Measurements from ENCODE around the gene ANKFN1. TPM values are rescaled to one million over a fixed set of nuclear protein-coding genes. Genes with fewer than 3 reads are reported as not detected.

The ANKFN1 gene
- total RNA-seq, 1 experiment from 2014 or later, result 0.49 TPM

- CTCF ChIA-PET, result no interaction called here
- peak; percentile 33 for DNase-seq (ENCODE audit: unreplicated experiment)
- H3K4me1 Mint-ChIP-seq (ENCODE audit: insufficient read depth, unreplicated experiment), result no peaks in the 10 kb centered on the region
- BruUV-seq (replicated peaks), result no TSS peak
- POLR2A ChIA-PET, result no interaction called here
- no peak for TF ChIP-seq CTCF (IDR thresholded peaks at IDR 0.05; ENCODE audit: unreplicated experiment)
- H3K4me3 Mint-ChIP-seq (ENCODE audit: unreplicated experiment), result no peak overlapping the region
- intact Hi-C loops (cut with micrococcal nuclease), result no loop called here
- H3K9me3 Mint-ChIP-seq (ENCODE audit: unreplicated experiment), result no peaks in the 10 kb centered on the region
- H3K36me3 Mint-ChIP-seq (ENCODE audit: insufficient read depth, unreplicated experiment), result no peaks in the 10 kb centered on the region
- H3K27ac Mint-ChIP-seq (ENCODE audit: low read depth, unreplicated experiment), result no peak overlapping the region
- no peaks in the 10 kb centered on the region for H3K27me3 Mint-ChIP-seq (ENCODE audit: insufficient read depth, unreplicated experiment)
Observed at GRCh38 chr17:56186222-56186786, 33.0 kb downstream of the ANKFN1 start.

- Mint-ChIP-seq H3K9me3 (ENCODE audit: unreplicated experiment) (no peaks in the 10 kb centered on the region), H3K36me3 (ENCODE audit: insufficient read depth, unreplicated experiment) (no peaks in the 10 kb centered on the region), H3K27ac (ENCODE audit: low read depth, unreplicated experiment) (peak overlapping the region; percentile 46), H3K4me3 (ENCODE audit: unreplicated experiment) (peak overlapping the region; percentile 20), H3K27me3 (ENCODE audit: insufficient read depth, unreplicated experiment) (no peaks in the 10 kb centered on the region), H3K4me1 (ENCODE audit: insufficient read depth, unreplicated experiment) (no peaks in the 10 kb centered on the region)
- ChIA-PET CTCF (interaction anchor here (0.6 to 1.0 kb wide), 2 partner anchors 22 to 513 kb away, joined by 3 read pairs; no protein-coding TSS in a partner anchor), POLR2A (no interaction called here)
- no TSS peak for BruUV-seq (replicated peaks)
- peak; percentile 30 for DNase-seq (ENCODE audit: unreplicated experiment)
- TF ChIP-seq CTCF (IDR thresholded peaks at IDR 0.05; ENCODE audit: unreplicated experiment), result no peak
- intact Hi-C loops (cut with micrococcal nuclease), result no loop called here
Observed at GRCh38 chr17:56203430-56203829, 50.2 kb downstream of the ANKFN1 start.

GRCh38 chr17:56206351-56206750, 53.1 kb downstream of the ANKFN1 start:
- no peaks in the 10 kb centered on the region for H3K36me3 Mint-ChIP-seq (ENCODE audit: insufficient read depth, unreplicated experiment)
- intact Hi-C loops (cut with micrococcal nuclease), result no loop called here
- H3K27ac Mint-ChIP-seq (ENCODE audit: low read depth, unreplicated experiment), result no peak overlapping the region
- no peaks in the 10 kb centered on the region for H3K9me3 Mint-ChIP-seq (ENCODE audit: unreplicated experiment)
- no peaks in the 10 kb centered on the region for H3K27me3 Mint-ChIP-seq (ENCODE audit: insufficient read depth, unreplicated experiment)
- no peak overlapping the region for H3K4me3 Mint-ChIP-seq (ENCODE audit: unreplicated experiment)
- BruUV-seq (replicated peaks), result no TSS peak
- no peaks in the 10 kb centered on the region for H3K4me1 Mint-ChIP-seq (ENCODE audit: insufficient read depth, unreplicated experiment)
- no peak for DNase-seq (ENCODE audit: unreplicated experiment)
- ChIA-PET CTCF (no interaction called here), POLR2A (no interaction called here)
- TF ChIP-seq CTCF (IDR thresholded peaks at IDR 0.05; ENCODE audit: unreplicated experiment), result no peak

GRCh38 chr17:56213031-56213430, 59.8 kb downstream of the ANKFN1 start:
- Mint-ChIP-seq H3K27me3 (ENCODE audit: insufficient read depth, unreplicated experiment) (no peaks in the 10 kb centered on the region), H3K4me3 (ENCODE audit: unreplicated experiment) (no peak overlapping the region), H3K36me3 (ENCODE audit: insufficient read depth, unreplicated experiment) (no peaks in the 10 kb centered on the region)

More at GRCh38 chr17:56213031-56213430, 59.8 kb downstream of the ANKFN1 start:
- intact Hi-C loops (cut with micrococcal nuclease), result no loop called here
- no peak for TF ChIP-seq CTCF (IDR thresholded peaks at IDR 0.05; ENCODE audit: unreplicated experiment)
- Mint-ChIP-seq H3K4me1 (ENCODE audit: insufficient read depth, unreplicated experiment) (no peaks in the 10 kb centered on the region), H3K27ac (ENCODE audit: low read depth, unreplicated experiment) (no peak overlapping the region), H3K9me3 (ENCODE audit: unreplicated experiment) (no peaks in the 10 kb centered on the region)
- DNase-seq (ENCODE audit: unreplicated experiment), result no peak
- ChIA-PET CTCF (interaction anchor here (0.6 kb wide), 1 partner anchor 611 kb away, joined by 3 read pairs; no protein-coding TSS in a partner anchor), POLR2A (no interaction called here)
- no TSS peak for BruUV-seq (replicated peaks)

All from MCF 10A (cell line).